Subcutaneous adipose tissue (tissue), 4 donors: Measurements from ENCODE around the gene FCAMR. TPM values are rescaled to one million over a fixed set of nuclear protein-coding genes. Genes with fewer than 3 reads are reported as not detected.

Experiments used
- total RNA-seq, 4 donors: library from RNA; depleted of rRNA; stranded (reverse); fragments of >200 nt; gene quantifications; one replicate each; pipeline ENCODE4 v1.1.0, GENCODE V29; 2016
- TF ChIP-seq, protein P1 (sequence below): fragments of 450-650 bp; IDR thresholded peaks from one replicate; pipeline ENCODE4 v1.5.1; 2016; ENCODE audit warnings: low read depth, mild to moderate bottlenecking, control low read depth, antibody characterized with exemption, moderate library complexity

FCAMR gene
- total RNA-seq, 4 donors from 2014 or later = not detected

DNA sequence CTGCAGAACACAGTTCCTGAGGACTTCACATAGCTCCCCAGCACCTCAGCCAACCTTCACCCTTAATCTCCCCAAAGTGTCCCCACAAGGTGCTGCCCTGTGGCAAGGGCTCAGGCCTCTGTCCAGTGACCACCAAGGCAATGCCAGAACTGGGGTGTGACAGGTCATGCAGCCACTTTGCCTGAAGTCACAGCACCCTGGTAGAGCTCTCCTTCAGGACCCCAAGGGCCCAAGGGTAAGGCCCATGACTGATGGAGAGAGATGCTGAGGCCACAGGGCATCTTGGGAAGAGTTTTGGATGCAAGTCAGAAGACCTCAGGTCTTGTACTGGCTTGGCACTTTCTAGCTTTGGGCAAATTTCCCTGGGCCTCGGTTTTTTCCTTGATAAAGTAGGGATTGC, 47.7 kb downstream of the FCAMR start:
- TF ChIP-seq, protein P1, sequence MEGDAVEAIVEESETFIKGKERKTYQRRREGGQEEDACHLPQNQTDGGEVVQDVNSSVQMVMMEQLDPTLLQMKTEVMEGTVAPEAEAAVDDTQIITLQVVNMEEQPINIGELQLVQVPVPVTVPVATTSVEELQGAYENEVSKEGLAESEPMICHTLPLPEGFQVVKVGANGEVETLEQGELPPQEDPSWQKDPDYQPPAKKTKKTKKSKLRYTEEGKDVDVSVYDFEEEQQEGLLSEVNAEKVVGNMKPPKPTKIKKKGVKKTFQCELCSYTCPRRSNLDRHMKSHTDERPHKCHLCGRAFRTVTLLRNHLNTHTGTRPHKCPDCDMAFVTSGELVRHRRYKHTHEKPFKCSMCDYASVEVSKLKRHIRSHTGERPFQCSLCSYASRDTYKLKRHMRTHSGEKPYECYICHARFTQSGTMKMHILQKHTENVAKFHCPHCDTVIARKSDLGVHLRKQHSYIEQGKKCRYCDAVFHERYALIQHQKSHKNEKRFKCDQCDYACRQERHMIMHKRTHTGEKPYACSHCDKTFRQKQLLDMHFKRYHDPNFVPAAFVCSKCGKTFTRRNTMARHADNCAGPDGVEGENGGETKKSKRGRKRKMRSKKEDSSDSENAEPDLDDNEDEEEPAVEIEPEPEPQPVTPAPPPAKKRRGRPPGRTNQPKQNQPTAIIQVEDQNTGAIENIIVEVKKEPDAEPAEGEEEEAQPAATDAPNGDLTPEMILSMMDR = no peak

DNA sequence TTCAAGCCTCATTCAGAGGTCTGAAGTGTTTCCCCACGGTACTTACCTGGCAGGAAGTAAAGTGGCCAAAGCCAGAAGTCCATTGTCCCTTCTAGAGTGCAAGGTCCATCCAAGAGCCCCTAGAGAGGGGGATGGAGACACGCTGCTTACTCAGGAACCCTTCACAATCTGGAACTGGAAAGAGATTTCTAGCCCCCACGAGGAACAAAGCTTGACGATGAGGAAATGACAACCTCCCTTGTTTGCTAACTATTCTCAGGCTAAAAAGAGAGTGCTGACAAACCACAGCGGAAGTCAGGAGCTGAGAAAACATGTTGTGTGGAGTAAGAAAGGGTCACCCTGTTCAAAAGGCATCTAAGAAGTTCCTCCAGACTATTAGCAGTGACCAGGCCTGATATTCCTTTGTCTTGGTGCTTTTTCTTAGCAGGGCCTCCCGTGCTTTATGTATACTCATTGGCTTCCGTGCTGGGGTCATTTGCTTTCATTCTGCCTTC, 48.4 kb downstream of the FCAMR start, which contains the start of gene FCMR:
TSS of gene FCMR (minus strand) at position 170 of the 494 bp plus-strand sequence. CDS start at position 83, 87 bp downstream.
- TF ChIP-seq, protein P1 = no peak

DNA sequence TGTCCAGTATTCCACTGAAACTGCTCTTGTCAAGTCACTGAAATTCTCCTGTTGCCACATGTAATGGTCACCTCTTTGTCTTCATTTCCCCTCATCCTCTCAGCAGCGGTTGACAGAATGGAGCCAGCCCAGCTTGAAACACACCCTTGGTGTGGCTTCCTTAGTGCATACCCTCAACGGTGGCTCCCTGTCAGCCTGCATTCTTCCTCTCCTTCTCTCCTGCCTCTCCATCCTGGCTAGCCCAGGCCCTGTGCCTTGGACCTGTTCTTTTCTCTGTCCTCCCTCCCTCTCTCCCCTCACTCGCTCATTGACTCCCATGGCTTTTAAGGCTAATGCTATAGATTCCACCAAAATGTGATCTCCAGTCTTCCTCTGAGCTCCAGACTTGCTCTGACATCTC, 52.2 kb downstream of the FCAMR start:
- TF ChIP-seq, protein P1 = no peak

DNA sequence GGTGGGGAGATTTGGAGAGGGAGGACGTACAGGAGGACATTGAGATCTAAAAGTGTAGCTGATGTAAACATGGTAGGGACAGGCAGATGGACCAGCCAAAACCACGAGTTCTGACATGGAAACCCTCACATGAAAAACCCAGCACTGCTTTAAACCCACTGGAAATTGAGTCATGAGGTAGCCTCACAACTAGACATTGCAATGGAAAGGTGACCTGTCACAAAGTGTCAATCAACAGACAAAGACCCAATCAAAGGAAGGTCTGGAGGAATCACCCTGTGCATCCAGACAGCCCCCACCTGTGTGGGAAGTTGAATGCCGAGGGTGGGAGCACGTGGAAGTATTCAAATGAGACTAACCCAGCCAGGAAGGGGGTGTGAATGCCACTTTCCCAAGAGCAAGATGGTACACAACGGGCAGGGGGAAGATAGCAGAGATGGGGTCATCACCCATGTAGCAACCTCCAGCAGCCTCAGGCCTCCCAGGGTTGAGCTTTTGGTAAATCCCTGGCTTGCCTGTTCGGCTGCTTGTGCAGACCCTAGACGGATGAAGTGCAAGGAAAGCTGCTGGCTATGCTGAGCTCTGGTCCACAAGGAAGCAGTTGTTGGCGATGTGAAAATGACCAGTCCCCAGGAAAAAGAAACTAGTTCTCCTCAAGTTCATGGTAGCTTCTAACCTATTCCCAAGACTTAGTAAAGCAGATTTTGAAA, 54.1 kb downstream of the FCAMR start:
- TF ChIP-seq, protein P1 = no peak

DNA sequence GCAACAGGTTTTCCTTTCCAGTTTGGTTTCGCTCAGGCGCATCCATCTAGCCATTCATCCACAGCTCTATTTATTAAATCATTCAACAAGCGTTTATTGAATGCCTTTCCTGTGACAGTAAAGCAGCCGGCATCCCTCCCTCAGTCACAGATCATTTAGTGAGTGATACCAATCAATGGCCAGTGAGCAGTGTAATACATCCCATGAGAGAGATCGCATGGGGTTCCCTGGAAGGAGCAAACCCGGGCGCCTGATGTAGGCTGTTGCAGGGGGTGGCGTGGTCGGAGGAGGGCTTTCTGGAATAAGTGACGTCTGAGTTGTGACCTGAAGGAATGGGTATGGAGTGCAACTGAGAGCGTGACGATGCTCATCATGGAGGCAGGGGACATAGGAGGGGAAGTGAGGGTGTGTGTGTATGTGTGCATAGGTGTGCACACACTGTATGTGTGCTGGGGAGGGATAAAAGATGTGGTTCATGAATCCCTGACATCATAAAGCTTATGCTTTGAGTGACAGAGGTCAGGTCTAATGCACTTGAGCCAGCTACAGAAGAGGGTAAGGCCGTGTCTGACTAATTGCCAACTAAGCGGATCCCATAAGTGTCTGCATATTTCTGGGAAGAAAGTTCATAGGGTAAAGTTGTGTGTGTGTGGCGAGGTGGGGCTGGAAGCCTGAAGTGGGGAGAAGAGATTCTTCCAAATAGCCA, 55.1 kb downstream of the FCAMR start:
- TF ChIP-seq, protein P1 = no peak

DNA sequence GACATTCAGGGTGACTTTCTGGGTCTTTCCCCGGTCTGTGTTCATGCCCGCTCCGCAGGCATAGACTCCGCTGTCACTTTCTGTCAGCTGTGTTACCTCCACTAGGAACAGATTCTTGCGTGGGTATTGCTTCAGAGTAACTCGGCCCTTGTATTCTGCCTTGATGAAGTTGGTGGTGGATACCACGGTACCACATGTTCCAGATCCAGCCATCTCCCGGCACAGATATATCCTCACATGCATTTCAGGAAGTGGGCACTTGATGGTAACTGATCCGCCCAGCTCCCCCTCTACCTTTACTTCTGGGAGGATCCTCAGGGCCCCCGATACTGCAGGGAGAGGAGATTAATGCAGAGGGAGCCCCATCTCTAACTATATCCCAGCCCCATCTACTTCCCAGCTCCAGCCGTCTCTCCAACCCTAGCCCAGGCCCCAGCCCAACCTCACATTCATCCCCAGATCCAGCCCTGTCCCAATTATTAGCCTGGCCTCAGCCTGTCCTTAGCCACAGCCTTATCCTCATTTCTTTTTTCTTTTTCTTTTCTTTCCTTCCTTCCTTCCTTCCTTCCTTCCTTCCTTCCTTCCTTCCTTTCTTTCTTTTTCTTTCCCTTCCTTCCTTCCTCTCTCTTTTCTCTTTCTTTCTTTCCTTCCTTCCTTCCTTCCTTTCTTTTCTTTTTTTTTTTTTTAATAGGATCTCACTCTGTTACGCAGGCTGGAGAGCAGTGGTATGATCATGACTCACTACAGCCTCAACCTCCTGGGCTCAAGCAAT, 56.3 kb downstream of the FCAMR start:
- TF ChIP-seq, protein P1 = no peak
